SKM-1 treated with dmso at 0.1 percent for 144 hours (cell line): ENCODE results near the gene PDK3.

Experiments used
- DNase-seq: peaks from one replicate; lab custom pipeline; 2025; ENCODE audit not compliant: unreplicated experiment; lab: John Stamatoyannopoulos, UW

PDK3 gene

GRCh38 chrX:24464836-24465531 is at the start of gene PDK3:
Gene PDK3 (plus strand): TSS chrX:24465286. CDS start chrX:24465456, 170 bp downstream.
- DNase-seq: peak; percentile 52

GRCh38 chrX:24415921-24416320 is 49.2 kb upstream of the PDK3 start:
- DNase-seq: no peak

- no peak for DNase-seq
Observed at GRCh38 chrX:24423960-24424359, 41.1 kb upstream of the PDK3 start.

- DNase-seq: no peak
Observed at GRCh38 chrX:24424948-24425347, 40.1 kb upstream of the PDK3 start.

- DNase-seq: no peak
Observed at GRCh38 chrX:24425806-24426205, 39.3 kb upstream of the PDK3 start.

GRCh38 chrX:24426340-24426913 is 38.7 kb upstream of the PDK3 start:
- DNase-seq: no peak

GRCh38 chrX:24426921-24427746 is 38.0 kb upstream of the PDK3 start:
- no peak for DNase-seq

GRCh38 chrX:24427747-24428019 is 37.4 kb upstream of the PDK3 start:
- DNase-seq: no peak

- no peak for DNase-seq
Observed at GRCh38 chrX:24428516-24428915, 36.6 kb upstream of the PDK3 start.

GRCh38 chrX:24435060-24435459 is 30.0 kb upstream of the PDK3 start:
- no peak for DNase-seq

- DNase-seq: no peak
Observed at GRCh38 chrX:24443918-24444317, 21.2 kb upstream of the PDK3 start.

- no peak for DNase-seq
Observed at GRCh38 chrX:24444645-24445044, 20.4 kb upstream of the PDK3 start.

GRCh38 chrX:24448762-24449250 is 16.3 kb upstream of the PDK3 start:
- DNase-seq: no peak

GRCh38 chrX:24463077-24463476 is 2.0 kb upstream of the PDK3 start:
- no peak for DNase-seq

- DNase-seq: no peak
Observed at GRCh38 chrX:24464498-24464835, 619 bp upstream of the PDK3 start.

- no peak for DNase-seq
Observed at GRCh38 chrX:24465532-24465865, 413 bp downstream of the PDK3 start.

GRCh38 chrX:24466025-24466424 is 939 bp downstream of the PDK3 start:
- DNase-seq: no peak

- DNase-seq: no peak
Observed at GRCh38 chrX:24468245-24468644, 3.2 kb downstream of the PDK3 start.

- no peak for DNase-seq
Observed at GRCh38 chrX:24471808-24472207, 6.7 kb downstream of the PDK3 start.

- no peak for DNase-seq
Observed at GRCh38 chrX:24475480-24475879, 10.4 kb downstream of the PDK3 start.

GRCh38 chrX:24478509-24478908 is 13.4 kb downstream of the PDK3 start:
- DNase-seq: no peak

GRCh38 chrX:24479924-24480323 is 14.8 kb downstream of the PDK3 start:
- DNase-seq: peak; percentile 60
